22Rv1 (cell line): Measurements from ENCODE around the gene CDH16.

Experiments used
- ZFX ChIP-seq: fragments of 450-650 bp; IDR thresholded peaks from 2 replicates; pipeline ENCODE4 v1.6.1; 2017; ENCODE audit warnings: antibody characterized with exemption, borderline replicate concordance
- TF ChIP-seq, protein P1 (sequence below): fragments of 450-650 bp; IDR thresholded peaks from 2 replicates; pipeline ENCODE4 v1.5.1; 2017; ENCODE audit warnings: mild to moderate bottlenecking

DNA sequence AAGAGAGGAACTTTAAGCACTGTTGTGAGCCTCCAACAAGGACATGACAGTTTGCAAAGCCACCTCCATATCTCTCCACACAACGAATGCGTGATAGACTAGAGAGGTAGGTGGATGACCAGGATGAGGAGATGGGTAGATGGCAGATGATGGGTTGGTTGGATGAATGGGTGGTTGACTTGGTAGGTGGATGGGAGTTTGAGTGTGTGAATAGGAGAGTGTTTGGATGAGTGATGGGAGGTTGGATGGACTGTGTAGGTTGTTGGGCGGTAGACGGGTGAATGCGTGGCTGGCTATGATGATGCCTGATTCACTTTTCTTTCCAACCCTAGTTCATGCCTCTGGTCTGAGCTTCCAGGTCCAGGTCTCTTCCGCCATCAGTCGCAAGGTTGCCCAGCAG, 4.1 kb downstream of the CDH16 start:
- TF ChIP-seq, protein P1, sequence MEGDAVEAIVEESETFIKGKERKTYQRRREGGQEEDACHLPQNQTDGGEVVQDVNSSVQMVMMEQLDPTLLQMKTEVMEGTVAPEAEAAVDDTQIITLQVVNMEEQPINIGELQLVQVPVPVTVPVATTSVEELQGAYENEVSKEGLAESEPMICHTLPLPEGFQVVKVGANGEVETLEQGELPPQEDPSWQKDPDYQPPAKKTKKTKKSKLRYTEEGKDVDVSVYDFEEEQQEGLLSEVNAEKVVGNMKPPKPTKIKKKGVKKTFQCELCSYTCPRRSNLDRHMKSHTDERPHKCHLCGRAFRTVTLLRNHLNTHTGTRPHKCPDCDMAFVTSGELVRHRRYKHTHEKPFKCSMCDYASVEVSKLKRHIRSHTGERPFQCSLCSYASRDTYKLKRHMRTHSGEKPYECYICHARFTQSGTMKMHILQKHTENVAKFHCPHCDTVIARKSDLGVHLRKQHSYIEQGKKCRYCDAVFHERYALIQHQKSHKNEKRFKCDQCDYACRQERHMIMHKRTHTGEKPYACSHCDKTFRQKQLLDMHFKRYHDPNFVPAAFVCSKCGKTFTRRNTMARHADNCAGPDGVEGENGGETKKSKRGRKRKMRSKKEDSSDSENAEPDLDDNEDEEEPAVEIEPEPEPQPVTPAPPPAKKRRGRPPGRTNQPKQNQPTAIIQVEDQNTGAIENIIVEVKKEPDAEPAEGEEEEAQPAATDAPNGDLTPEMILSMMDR: no peak
- no peak for TF ChIP-seq ZFX
